ENCODE data around the gene HELB. TPM values are rescaled to one million over a fixed set of nuclear protein-coding genes. Genes with fewer than 3 reads are reported as not detected.

HELB gene
- total RNA-seq, 2 experiments from 2014 or later = 16.1 to 16.2 TPM

DNA sequence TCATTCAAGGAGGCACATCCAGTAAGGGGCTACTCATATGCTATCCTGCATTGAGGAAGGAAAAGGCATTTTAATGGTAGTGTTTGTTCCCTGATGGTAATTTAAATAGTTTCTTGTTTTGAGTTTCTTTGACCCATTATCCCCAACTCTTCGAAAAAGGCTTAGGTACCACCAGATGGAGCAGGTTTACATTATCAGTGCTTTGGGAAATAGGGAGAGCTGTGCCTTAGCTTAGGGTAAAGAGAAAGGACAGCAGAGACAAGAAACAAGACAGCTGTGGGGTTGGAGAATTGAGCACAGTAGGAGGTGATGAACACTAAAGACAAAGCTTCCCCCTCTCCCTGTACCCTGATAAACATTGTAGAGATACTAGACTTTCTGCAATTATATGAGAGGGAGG is 29.1 kb upstream of the HELB start:
- ATAC-seq = no peak
- intact Hi-C loops (cut with micrococcal nuclease) = no loop called here
- no peaks in the 10 kb centered on the region for H3K27me3 Mint-ChIP-seq
- H3K36me3 Mint-ChIP-seq (ENCODE audit: low read depth) = no peaks in the 10 kb centered on the region
- no peaks in the 10 kb centered on the region for H3K9me3 Mint-ChIP-seq
- H3K27ac Mint-ChIP-seq = no peak overlapping the region
- TF ChIP-seq, protein P1, sequence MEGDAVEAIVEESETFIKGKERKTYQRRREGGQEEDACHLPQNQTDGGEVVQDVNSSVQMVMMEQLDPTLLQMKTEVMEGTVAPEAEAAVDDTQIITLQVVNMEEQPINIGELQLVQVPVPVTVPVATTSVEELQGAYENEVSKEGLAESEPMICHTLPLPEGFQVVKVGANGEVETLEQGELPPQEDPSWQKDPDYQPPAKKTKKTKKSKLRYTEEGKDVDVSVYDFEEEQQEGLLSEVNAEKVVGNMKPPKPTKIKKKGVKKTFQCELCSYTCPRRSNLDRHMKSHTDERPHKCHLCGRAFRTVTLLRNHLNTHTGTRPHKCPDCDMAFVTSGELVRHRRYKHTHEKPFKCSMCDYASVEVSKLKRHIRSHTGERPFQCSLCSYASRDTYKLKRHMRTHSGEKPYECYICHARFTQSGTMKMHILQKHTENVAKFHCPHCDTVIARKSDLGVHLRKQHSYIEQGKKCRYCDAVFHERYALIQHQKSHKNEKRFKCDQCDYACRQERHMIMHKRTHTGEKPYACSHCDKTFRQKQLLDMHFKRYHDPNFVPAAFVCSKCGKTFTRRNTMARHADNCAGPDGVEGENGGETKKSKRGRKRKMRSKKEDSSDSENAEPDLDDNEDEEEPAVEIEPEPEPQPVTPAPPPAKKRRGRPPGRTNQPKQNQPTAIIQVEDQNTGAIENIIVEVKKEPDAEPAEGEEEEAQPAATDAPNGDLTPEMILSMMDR (IDR thresholded peaks at IDR 0.05) = no peak
- H3K4me1 Mint-ChIP-seq (ENCODE audit: low read depth) = peaks cover 8% of the 10 kb centered on the region
- ChIA-PET POLR2A (no interaction called here), CTCF (interaction anchor here (0.8 to 5.9 kb wide), 3 partner anchors 30 to 135 kb away, joined by 3 to 77 read pairs (median 3); partner anchors contain the start of gene HELB)
- H3K4me3 Mint-ChIP-seq = no peak overlapping the region
- DNase-seq = no peak

DNA sequence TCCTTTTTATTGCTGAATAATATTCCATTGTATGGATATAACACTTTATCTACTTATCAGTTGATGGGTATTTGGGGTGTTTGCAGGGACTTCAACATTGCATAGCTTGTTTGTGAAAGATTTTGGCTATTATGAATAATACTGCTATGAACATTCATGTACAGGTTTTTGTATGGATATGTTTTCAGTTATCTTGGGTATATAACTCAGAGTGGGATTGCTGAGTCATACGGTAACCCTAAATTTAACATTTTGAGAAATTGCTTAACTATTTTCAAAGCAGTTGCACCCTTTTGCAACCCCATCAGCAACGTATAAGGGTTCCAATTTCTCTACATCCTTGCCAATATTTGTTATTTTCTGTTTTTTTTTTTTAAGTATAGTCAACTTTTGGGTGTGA is 27.3 kb upstream of the HELB start:
- intact Hi-C loops (cut with micrococcal nuclease) = no loop called here
- no peaks in the 10 kb centered on the region for H3K36me3 Mint-ChIP-seq (ENCODE audit: low read depth)
- DNase-seq (no peak), ATAC-seq (no peak)
- no peaks in the 10 kb centered on the region for H3K9me3 Mint-ChIP-seq
- no peak overlapping the region for H3K4me3 Mint-ChIP-seq
- no peaks in the 10 kb centered on the region for H3K27me3 Mint-ChIP-seq
- TF ChIP-seq, protein P1 (IDR thresholded peaks at IDR 0.05) = no peak
- POLR2A ChIA-PET = no interaction called here
- H3K4me1 Mint-ChIP-seq (ENCODE audit: low read depth) = peaks cover 18% of the 10 kb centered on the region
- H3K27ac Mint-ChIP-seq = no peak overlapping the region
- CTCF ChIA-PET = interaction anchor here (5.9 kb wide), 1 partner anchor 134 kb away, joined by 77 read pairs; no protein-coding TSS in a partner anchor

DNA sequence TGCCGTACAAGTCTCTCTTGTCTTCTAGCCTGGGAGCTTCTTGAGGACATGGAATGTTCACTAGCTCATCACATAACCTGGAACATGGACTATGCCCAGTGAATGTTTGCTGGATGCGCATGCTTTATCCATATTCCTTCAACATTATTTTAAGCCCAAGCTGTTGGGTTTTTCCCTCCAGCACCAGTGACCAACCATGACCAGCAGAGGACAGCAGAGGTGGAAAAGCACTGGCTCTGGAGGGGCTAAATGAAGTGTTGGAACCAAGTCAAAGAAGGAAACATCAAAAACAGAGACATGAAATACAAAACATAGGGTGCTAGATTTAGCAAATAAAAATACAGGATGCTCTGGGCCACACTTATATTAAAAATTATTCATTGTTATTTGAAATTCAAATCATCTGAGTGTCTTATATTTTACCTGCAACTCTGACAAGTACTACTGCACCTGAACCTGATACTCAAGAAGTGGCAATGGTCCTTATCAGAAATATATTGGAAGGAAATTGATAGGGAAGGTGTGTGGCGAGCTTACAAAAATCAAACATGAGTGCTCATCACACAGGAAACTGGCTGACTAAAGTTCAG is 23.1 kb upstream of the HELB start:
- peak; percentile 68 for ATAC-seq
- TF ChIP-seq, protein P1 (IDR thresholded peaks at IDR 0.05) = peak; percentile 57
- H3K36me3 Mint-ChIP-seq (ENCODE audit: low read depth) = peaks cover 4% of the 10 kb centered on the region
- peaks cover 7% of the 10 kb centered on the region for H3K9me3 Mint-ChIP-seq
- H3K27me3 Mint-ChIP-seq = no peaks in the 10 kb centered on the region
- H3K4me1 Mint-ChIP-seq (ENCODE audit: low read depth) = peaks cover 29% of the 10 kb centered on the region
- ChIA-PET CTCF (interaction anchor here (0.6 to 2.9 kb wide), 15 partner anchors 9 to 430 kb away, joined by 3 to 15 read pairs (median 3); no protein-coding TSS in a partner anchor), POLR2A (interaction anchor here (1.1 to 1.4 kb wide), 3 partner anchors 10 to 42 kb away, joined by 3 to 6 read pairs (median 3); no protein-coding TSS in a partner anchor)
- peak; percentile 51 for DNase-seq
- intact Hi-C loops (cut with micrococcal nuclease) = no loop called here
- no peak overlapping the region for H3K27ac Mint-ChIP-seq
- H3K4me3 Mint-ChIP-seq = no peak overlapping the region

DNA sequence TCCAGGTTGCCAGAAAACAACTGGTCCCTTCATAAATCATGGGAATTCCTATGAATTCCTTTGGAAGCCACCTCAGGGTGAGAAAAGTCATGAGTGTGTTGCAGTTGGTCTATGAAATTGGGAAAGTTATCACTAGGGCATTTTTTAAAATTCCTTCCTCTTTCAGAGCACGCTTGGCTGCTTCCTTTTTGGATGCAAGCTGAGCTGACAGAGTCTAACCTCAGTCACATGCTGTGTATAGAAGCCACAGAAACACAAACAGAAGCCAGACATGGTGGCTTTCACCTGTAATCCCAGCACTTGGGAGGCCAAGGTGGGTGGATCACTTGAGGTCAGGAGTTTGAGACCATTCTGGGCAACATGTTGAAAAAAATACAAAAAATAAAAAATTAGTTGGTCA is 21.7 kb upstream of the HELB start:
- Mint-ChIP-seq H3K27me3 (no peaks in the 10 kb centered on the region), H3K36me3 (ENCODE audit: low read depth) (peaks cover 4% of the 10 kb centered on the region), H3K4me1 (ENCODE audit: low read depth) (peaks cover 29% of the 10 kb centered on the region), H3K27ac (no peak overlapping the region), H3K9me3 (peaks cover 7% of the 10 kb centered on the region), H3K4me3 (no peak overlapping the region)
- CTCF ChIA-PET = interaction anchor here (1.5 to 2.4 kb wide), 2 partner anchors 11 to 118 kb away, joined by 5 to 6 read pairs; no protein-coding TSS in a partner anchor
- POLR2A ChIA-PET = interaction anchor here (0.8 kb wide), 1 partner anchor 542 kb away, joined by 3 read pairs; no protein-coding TSS in a partner anchor
- TF ChIP-seq, protein P1 (IDR thresholded peaks at IDR 0.05) = no peak
- ATAC-seq (no peak), DNase-seq (no peak)
- intact Hi-C loops (cut with micrococcal nuclease) = no loop called here

DNA sequence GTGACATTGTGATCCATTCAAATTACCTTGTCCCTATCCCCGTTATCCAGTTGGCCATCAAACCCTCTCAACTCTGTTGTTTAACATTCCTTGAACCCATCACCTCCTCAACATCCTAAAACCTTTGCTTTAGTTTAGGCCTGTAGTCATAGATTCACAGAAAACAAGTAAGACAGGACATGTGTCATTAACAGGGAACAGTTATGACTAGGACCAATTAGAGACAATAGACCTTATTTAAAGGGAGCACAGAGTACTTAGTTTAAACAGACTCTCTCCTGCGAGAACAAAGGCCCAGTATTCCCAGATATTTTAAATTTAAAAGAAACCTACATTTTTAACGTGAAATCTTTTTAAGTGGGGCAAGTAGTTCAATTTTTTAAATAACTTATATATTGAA is 20.0 kb upstream of the HELB start:
- ChIA-PET POLR2A (interaction anchor here (2.5 kb wide), 1 partner anchor 21 kb away, joined by 10 read pairs; no protein-coding TSS in a partner anchor), CTCF (interaction anchor here (1.6 to 2.4 kb wide), 2 partner anchors 12 to 126 kb away, joined by 6 read pairs; no protein-coding TSS in a partner anchor)
- ATAC-seq = no peak
- Mint-ChIP-seq H3K36me3 (ENCODE audit: low read depth) (peaks cover 9% of the 10 kb centered on the region), H3K27me3 (no peaks in the 10 kb centered on the region), H3K4me3 (no peak overlapping the region), H3K4me1 (ENCODE audit: low read depth) (peaks cover 33% of the 10 kb centered on the region), H3K27ac (no peak overlapping the region), H3K9me3 (peaks cover 7% of the 10 kb centered on the region)
- intact Hi-C loops (cut with micrococcal nuclease) = no loop called here
- no peak for DNase-seq
- TF ChIP-seq, protein P1 (IDR thresholded peaks at IDR 0.05) = no peak

Data from activated CD8-positive, alpha-beta T cell treated with anti-CD3 and anti-CD28 coated beads for 36 hours (primary cell).